ENCODE data around the gene WDR48.

WDR48 gene

DNA sequence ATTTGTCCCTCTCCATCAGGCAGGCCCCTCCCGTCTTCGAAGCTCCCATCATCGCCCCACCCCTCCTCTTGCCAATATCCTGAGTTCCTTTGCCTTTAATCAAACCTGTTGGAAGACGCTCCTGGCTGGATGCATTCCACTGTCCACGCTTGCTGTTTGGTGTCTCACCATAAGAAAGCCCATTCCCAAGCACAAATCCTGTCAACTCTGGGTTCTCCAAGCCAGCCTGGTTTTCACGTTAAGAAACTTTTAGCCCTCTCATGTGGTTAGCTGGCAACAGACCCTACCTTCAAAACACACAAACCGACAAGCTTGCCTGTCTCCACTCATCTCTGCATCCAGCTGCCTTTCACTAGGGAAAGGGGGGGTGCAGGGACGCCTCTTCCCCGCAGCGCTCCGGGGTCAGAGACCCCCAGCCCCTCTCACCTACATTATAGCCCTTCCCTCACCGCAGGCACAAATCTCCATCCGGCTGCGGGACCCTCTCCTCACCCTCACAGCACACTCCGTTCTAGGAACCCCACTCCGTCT, 54.5 kb downstream of the WDR48 start:
- TF ChIP-seq, protein P1, sequence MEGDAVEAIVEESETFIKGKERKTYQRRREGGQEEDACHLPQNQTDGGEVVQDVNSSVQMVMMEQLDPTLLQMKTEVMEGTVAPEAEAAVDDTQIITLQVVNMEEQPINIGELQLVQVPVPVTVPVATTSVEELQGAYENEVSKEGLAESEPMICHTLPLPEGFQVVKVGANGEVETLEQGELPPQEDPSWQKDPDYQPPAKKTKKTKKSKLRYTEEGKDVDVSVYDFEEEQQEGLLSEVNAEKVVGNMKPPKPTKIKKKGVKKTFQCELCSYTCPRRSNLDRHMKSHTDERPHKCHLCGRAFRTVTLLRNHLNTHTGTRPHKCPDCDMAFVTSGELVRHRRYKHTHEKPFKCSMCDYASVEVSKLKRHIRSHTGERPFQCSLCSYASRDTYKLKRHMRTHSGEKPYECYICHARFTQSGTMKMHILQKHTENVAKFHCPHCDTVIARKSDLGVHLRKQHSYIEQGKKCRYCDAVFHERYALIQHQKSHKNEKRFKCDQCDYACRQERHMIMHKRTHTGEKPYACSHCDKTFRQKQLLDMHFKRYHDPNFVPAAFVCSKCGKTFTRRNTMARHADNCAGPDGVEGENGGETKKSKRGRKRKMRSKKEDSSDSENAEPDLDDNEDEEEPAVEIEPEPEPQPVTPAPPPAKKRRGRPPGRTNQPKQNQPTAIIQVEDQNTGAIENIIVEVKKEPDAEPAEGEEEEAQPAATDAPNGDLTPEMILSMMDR (IDR thresholded peaks at IDR 0.05; ENCODE audit: low read depth, low read length), result no peak
- H3K4me3 ChIP-seq (ENCODE audit: low read depth, low read length), result peak overlapping the region; percentile 95

- peak overlapping the region; percentile 95 for H3K4me3 ChIP-seq (ENCODE audit: low read depth, low read length)
- TF ChIP-seq, protein P1 (IDR thresholded peaks at IDR 0.05; ENCODE audit: low read depth, low read length), result no peak
Measured at GRCh38 chr3:39106851-39107387, 55.1 kb downstream of the WDR48 start.

DNA sequence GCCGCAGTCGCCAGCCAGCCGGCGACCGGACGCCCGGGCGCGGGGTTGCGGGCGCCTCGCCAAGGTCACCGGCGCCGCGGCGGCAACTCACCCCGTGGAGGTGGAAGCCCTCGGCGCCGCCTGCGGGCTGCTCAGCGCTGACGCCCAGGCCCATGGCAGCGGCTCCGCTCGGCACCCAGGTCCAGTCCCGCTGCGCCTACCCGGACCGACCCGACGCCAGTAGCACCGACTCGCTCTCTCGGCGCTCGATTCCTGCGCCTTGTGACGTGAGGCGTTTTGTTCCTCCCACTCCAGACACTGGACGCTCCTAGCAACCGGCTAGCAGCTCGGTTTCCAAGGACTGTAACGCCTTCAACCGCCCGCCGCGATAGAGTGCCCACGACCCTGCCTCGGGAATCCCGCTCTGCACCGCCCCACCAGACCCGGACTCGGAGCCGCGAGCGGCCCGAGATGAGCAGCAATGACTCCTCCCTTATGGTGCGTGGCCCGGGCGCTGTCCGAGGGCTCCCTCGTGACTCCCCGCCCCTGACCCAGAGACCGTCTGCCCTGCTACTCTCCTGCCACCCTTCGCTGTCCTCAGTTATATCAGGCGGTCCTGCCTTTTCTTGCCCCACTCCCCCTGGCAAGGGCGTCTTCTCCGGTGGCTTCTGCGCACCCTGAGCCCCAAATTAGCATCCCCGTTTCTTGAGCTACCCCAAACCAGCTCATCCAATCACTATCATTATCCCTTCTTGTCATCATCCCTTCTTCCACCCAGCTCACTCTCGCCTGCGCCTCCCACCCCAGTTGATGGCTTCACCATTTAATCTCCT, 55.8 kb downstream of the WDR48 start, which contains the start of the genes GORASP1 and TTC21A:
Gene GORASP1 (minus strand): TSS at position 240 of the 812 bp plus-strand sequence. CDS start 86 bp downstream, at position 154.
Gene TTC21A (plus strand): TSS at position 293 of the 812 bp plus-strand sequence. CDS start 158 bp downstream, at position 451.
- H3K4me3 ChIP-seq (ENCODE audit: low read depth, low read length), result peak within 1 kb of the TSS; percentile 95
- TF ChIP-seq, protein P1 (IDR thresholded peaks at IDR 0.05; ENCODE audit: low read depth, low read length), result no peak

DNA sequence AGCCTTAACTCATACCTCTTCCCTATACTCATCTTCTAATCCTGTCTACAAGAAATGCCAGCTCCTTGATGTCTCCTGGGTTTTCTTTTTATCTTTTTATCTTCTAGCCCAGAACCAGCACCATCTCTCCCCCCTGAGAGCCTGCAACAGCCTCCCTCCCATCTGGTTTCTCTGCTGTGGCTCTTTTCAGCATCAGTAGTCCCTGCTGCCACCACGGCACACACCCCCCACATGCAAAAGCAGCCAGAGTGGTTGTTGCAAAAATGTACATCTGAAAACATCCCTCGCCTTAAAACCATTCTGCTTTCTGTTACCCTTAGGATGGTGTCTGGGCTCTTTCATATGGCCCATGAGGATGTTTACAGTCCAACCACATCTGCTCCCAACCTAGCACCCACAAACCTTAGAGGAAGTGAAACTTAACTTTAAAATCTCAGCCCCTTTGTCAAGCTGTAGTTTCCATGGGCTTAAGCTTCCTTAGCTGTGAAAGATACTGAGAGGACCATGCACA, 56.4 kb downstream of the WDR48 start:
- H3K4me3 ChIP-seq (ENCODE audit: low read depth, low read length), result peak overlapping the region; percentile 95
- TF ChIP-seq, protein P1 (IDR thresholded peaks at IDR 0.05; ENCODE audit: low read depth, low read length), result no peak

DNA sequence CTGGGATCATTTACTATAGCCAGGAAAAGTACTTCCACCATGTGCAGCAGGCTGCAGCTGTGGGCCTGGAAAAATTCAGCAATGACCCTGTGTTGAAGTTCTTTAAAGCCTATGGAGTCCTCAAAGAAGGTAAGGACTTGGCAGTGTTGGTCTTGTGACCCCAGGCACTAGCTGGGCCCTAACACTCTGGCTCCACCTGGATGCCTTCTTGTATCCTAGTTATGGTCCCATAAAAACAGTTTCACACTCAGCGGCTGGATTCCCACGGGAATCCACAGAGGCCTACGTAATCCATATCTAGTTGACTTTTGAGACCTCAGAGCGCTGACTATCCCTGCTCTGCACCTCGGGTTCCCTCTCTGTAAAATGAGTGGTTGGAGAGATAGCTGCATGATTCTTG, 57.3 kb downstream of the WDR48 start:
- TF ChIP-seq, protein P1 (IDR thresholded peaks at IDR 0.05; ENCODE audit: low read depth, low read length), result no peak
- no peak overlapping the region for H3K4me3 ChIP-seq (ENCODE audit: low read depth, low read length)

- TF ChIP-seq, protein P1 (IDR thresholded peaks at IDR 0.05; ENCODE audit: low read depth, low read length), result no peak
- H3K4me3 ChIP-seq (ENCODE audit: low read depth, low read length), result no peak overlapping the region
Measured at GRCh38 chr3:39110041-39110639, 58.3 kb downstream of the WDR48 start.

All from WI38 (cell line).